ENCODE measurements around the gene NUAK2. TPM values are rescaled to one million over a fixed set of nuclear protein-coding genes. Genes with fewer than 3 reads are reported as not detected.

NUAK2 gene
- total and polyA plus RNA-seq, 2 of the 8 experiments (the other 6 are each of a cell fraction or from before 2014, with no cell fraction given): 9.4 to 12.9 TPM

GRCh38 chr1:205258261-205258691, 63.3 kb downstream of the NUAK2 start:
- ChIA-PET POLR2A (ENCODE audit: partially characterized antibody) (interaction anchor here (1.2 to 2.1 kb wide), 3 partner anchors 8 to 206 kb away, joined by 3 to 6 read pairs (median 4); partner anchors contain the start of gene TMCC2), CTCF (ENCODE audit: partially characterized antibody) (interaction anchor here (0.9 to 42.6 kb wide), 11 partner anchors 2 to 285 kb away, joined by 3 to 2424 read pairs (median 23); partner anchors contain the start of genes KLHDC8A, NUAK2 and TMCC2)
- Histone ChIP-seq H2BK120ac (replicated peaks; ENCODE audit: low read depth, low read length) (no peak overlapping the region), H3K36me3 (ENCODE audit: control insufficient read depth in 2 of 4, insufficient read depth in 4 of 4, low read length in 3 of 4) (no peaks in the 10 kb centered on the region), H3K23me2 (ENCODE audit: low read depth, low read length) (no peaks in the 10 kb centered on the region), H2BK15ac (ENCODE audit: low read length) (0 out of 2 replicates have a peak overlapping the region, but pooled peaks have one; percentile 48), H3K9ac (replicated peaks in 1 of 4; ENCODE audit: extremely low read depth in 1 of 4, low read depth in 3 of 4, low read length in 3 of 4) (no peak overlapping the region; a peak in 1 of 7 replicates), H3K79me2 (ENCODE audit: control insufficient read depth in 1 of 2, insufficient read depth in 2 of 2, low read length in 2 of 2) (no peaks in the 10 kb centered on the region), H3K27ac (ENCODE audit: low read depth, low read length) (no peak overlapping the region), H3K9me3 (ENCODE audit: insufficient read depth in 2 of 2, low read depth in 1 of 2, low read length in 1 of 2) (no peaks in the 10 kb centered on the region), H3K18ac (ENCODE audit: extremely low read depth, low read length) (0 out of 2 replicates have a peak overlapping the region, but pooled peaks have one; percentile 3), H2BK5ac (ENCODE audit: low read depth, low read length) (no peak overlapping the region), H2AFZ (ENCODE audit: low read length) (no peak overlapping the region), H3K27me3 (replicated peaks in 1 of 4; ENCODE audit: control insufficient read depth in 3 of 4, extremely low read depth in 1 of 4, insufficient read depth in 3 of 4, low read length in 3 of 4) (no peaks in the 10 kb centered on the region), H3K56ac (replicated peaks; ENCODE audit: insufficient read length, low read depth, low read length) (no peak overlapping the region), H3K79me1 (ENCODE audit: low read depth, low read length) (no peaks in the 10 kb centered on the region), H2BK12ac (ENCODE audit: low read depth, low read length) (no peak overlapping the region), H2AK5ac (ENCODE audit: low read depth, low read length) (no peak overlapping the region), H3K4me2 (ENCODE audit: insufficient read depth in 1 of 2, low read depth in 2 of 2, low read length in 2 of 2) (no peak overlapping the region), H2BK20ac (ENCODE audit: low read length) (no peak overlapping the region), H4K20me1 (replicated peaks in 1 of 2; ENCODE audit: control insufficient read depth in 1 of 2, insufficient read depth in 2 of 2, low read length in 2 of 2) (no peaks in the 10 kb centered on the region), H3K23ac (ENCODE audit: insufficient read length) (no peak overlapping the region), H3K14ac (ENCODE audit: insufficient read length) (no peak overlapping the region), H4K91ac (replicated peaks; ENCODE audit: insufficient read length, low read length) (no peak overlapping the region), H4K5ac (ENCODE audit: insufficient read length, low read depth, low read length) (no peak overlapping the region), H4K8ac (ENCODE audit: extremely low read depth, insufficient read depth, low read length) (peak overlapping the region; percentile 37; the same call in 1 of the 2 replicates), H3K4ac (replicated peaks; ENCODE audit: insufficient read length, low read depth, low read length) (no peak overlapping the region), H3K4me3 (ENCODE audit: extremely low read depth in 1 of 4, insufficient read depth in 2 of 4, low read depth in 3 of 4, low read length in 4 of 4) (no peak overlapping the region), H3K4me1 (replicated peaks in 1 of 4; ENCODE audit: control insufficient read depth in 3 of 4, insufficient read depth in 4 of 4, low read length in 3 of 4) (peaks cover 4 to 13% (median 6%) of the 10 kb centered on the region in 4 experiments; a peak in 5 of 7 replicates)
- WGBS, 2 experiments (ENCODE audit: extremely low coverage in 1 of 2, insufficient coverage in 1 of 2, insufficient read length in 1 of 2, insufficient replicate concordance in 2 of 2, low coverage in 1 of 2, low lambda C conversion rate in 2 of 2, missing lambda C conversion rate in 1 of 2): 81% methylated on average over 7 of the region's 7 CpGs; no CpG with 5 or more reads in 1 of the 2 experiments
- TF ChIP-seq E2F6 (IDR thresholded peaks at IDR 0.05): peak; percentile 23; the same call in 1 of the 2 replicates
- TF ChIP-seq, protein P1, sequence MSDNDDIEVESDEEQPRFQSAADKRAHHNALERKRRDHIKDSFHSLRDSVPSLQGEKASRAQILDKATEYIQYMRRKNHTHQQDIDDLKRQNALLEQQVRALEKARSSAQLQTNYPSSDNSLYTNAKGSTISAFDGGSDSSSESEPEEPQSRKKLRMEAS (IDR thresholded peaks at IDR 0.05): peak; percentile 67
- peak in 1 of 3 experiments; percentile 19; a peak in 1 of 4 replicates for TF ChIP-seq CTCF (IDR thresholded peaks at IDR 0.05; ENCODE audit: control extremely low read depth in 1 of 3, insufficient read depth in 1 of 3, low read depth in 1 of 3, low read length in 3 of 3)
- TF ChIP-seq CHD1 (IDR thresholded peaks at IDR 0.05; ENCODE audit: low read depth, low read length): no peak
- FAIRE-seq (no peak), DNase-seq (ENCODE audit: low read depth in 1 of 2, low spot score in 2 of 2) (no peak)
